ENCODE measurements around the gene ROBO1.

ROBO1 gene

GRCh38 chr3:79361748-79362378 lies 405.9 kb downstream of the ROBO1 start:
- peak; percentile 89 for TF ChIP-seq CTCF (IDR thresholded peaks at IDR 0.05)
- TF ChIP-seq ZFX (IDR thresholded peaks at IDR 0.05; ENCODE audit: borderline replicate concordance): no peak
- H3K27ac ChIP-seq: no peak overlapping the region

GRCh38 chr3:79358327-79358726 lies 409.5 kb downstream of the ROBO1 start:
- TF ChIP-seq CTCF (IDR thresholded peaks at IDR 0.05) (no peak), ZFX (IDR thresholded peaks at IDR 0.05; ENCODE audit: borderline replicate concordance) (no peak)
- H3K27ac ChIP-seq: no peak overlapping the region; the same call in 1 of the 2 replicates

GRCh38 chr3:79354179-79354688 lies 413.6 kb downstream of the ROBO1 start:
- no peak overlapping the region for H3K27ac ChIP-seq
- no peak for TF ChIP-seq ZFX (IDR thresholded peaks at IDR 0.05; ENCODE audit: borderline replicate concordance)
- TF ChIP-seq CTCF (IDR thresholded peaks at IDR 0.05): no peak

GRCh38 chr3:79351699-79352098 lies 416.1 kb downstream of the ROBO1 start:
- no peak overlapping the region for H3K27ac ChIP-seq
- TF ChIP-seq ZFX (IDR thresholded peaks at IDR 0.05; ENCODE audit: borderline replicate concordance): no peak
- no peak for TF ChIP-seq CTCF (IDR thresholded peaks at IDR 0.05)

- no peak for TF ChIP-seq CTCF (IDR thresholded peaks at IDR 0.05)
- no peak for TF ChIP-seq ZFX (IDR thresholded peaks at IDR 0.05; ENCODE audit: borderline replicate concordance)
Observed at GRCh38 chr3:79344876-79345871, 422.6 kb downstream of the ROBO1 start.

GRCh38 chr3:79341961-79342360 lies 425.8 kb downstream of the ROBO1 start:
- H3K27ac ChIP-seq: no peak overlapping the region
- no peak for TF ChIP-seq ZFX (IDR thresholded peaks at IDR 0.05; ENCODE audit: borderline replicate concordance)

More at GRCh38 chr3:79344876-79345871, 422.6 kb downstream of the ROBO1 start:
- H3K27ac ChIP-seq: no peak overlapping the region

- H3K27ac ChIP-seq: peak overlapping the region; percentile 36; the same call in 1 of the 2 replicates
- TF ChIP-seq CTCF (IDR thresholded peaks at IDR 0.05): no peak
- no peak for TF ChIP-seq ZFX (IDR thresholded peaks at IDR 0.05; ENCODE audit: borderline replicate concordance)
Observed at GRCh38 chr3:79339846-79340245, 428.0 kb downstream of the ROBO1 start.
